Neuronal stem cell (in vitro differentiated cells): ENCODE measurements around the gene FN3K.

Experiments
- DNase-seq: peaks from one replicate; pipeline ENCODE4 v3.0.0-alpha.2; 2013; ENCODE audit warnings: low spot score
- H2AFZ ChIP-seq: one replicate; pipeline ENCODE4 v1.6.1; 2013; ENCODE audit warnings: mild to moderate bottlenecking, low read length, inconsistent platforms
- H2AK5ac ChIP-seq: 2 replicates; pipeline ENCODE4 v1.6.1; 2013; ENCODE audit warnings: low read depth, mild to moderate bottlenecking, inconsistent platforms, low read length, moderate library complexity, mixed read lengths
- H2BK120ac ChIP-seq: 2 replicates; pipeline ENCODE4 v1.6.1; 2013; ENCODE audit warnings: low read depth, mild to moderate bottlenecking, inconsistent platforms, low read length, moderate library complexity, mixed read lengths
- H2BK12ac ChIP-seq: one replicate; pipeline ENCODE4 v1.6.1; 2013; ENCODE audit warnings: low read length, inconsistent platforms
- H2BK15ac ChIP-seq: 2 replicates; pipeline ENCODE4 v1.6.1; 2013; ENCODE audit warnings: mild to moderate bottlenecking, low read length, inconsistent platforms, mixed read lengths
- H2BK5ac ChIP-seq: one replicate; pipeline ENCODE4 v1.6.1; 2013; ENCODE audit warnings: inconsistent platforms, mild to moderate bottlenecking, low read length, moderate library complexity
- H3K14ac ChIP-seq: one replicate; pipeline ENCODE4 v1.6.1; 2013; ENCODE audit warnings: low read length, inconsistent platforms
- H3K18ac ChIP-seq: 2 replicates; pipeline ENCODE4 v1.6.1; 2013; ENCODE audit warnings: low read length, inconsistent platforms
- H3K23ac ChIP-seq: 2 replicates; pipeline ENCODE4 v1.6.1; 2013; ENCODE audit warnings: low read depth, mild to moderate bottlenecking, mixed read lengths, low read length, inconsistent platforms; ENCODE audit not compliant: poor library complexity
- H3K27ac ChIP-seq: replicated peaks from 3 replicates; pipeline ENCODE4 v1.5.1; 2013; ENCODE audit warnings: low read length, inconsistent platforms
- H3K27me3 ChIP-seq, 3 experiments: 2 replicates each; pipeline ENCODE4 v1.6.1; 2013; ENCODE audit warnings: low read length in 3 of 3, mild to moderate bottlenecking in 2 of 3, inconsistent platforms in 1 of 3, low read depth in 1 of 3, mixed read lengths in 1 of 3, moderate library complexity in 1 of 3; ENCODE audit not compliant: control insufficient read depth in 3 of 3, insufficient read depth in 3 of 3
- H3K36me3 ChIP-seq, 2 donors: replicated peaks in 1 of 2; 2 replicates each; pipeline ENCODE4 v1.6.1; 2013; ENCODE audit warnings: low read length in 2 of 2; ENCODE audit not compliant: control insufficient read depth in 2 of 2, insufficient read depth in 2 of 2
- H3K4ac ChIP-seq: 2 replicates; pipeline ENCODE4 v1.6.1; 2013; ENCODE audit warnings: inconsistent platforms, mild to moderate bottlenecking, low read length, moderate library complexity
- H3K4me1 ChIP-seq, 2 donors: 1 replicate in 1 of 2; 2 replicates in 1 of 2; pipeline ENCODE4 v1.6.1; 2013; ENCODE audit warnings: low read length in 2 of 2, low read depth in 1 of 2; ENCODE audit not compliant: control insufficient read depth in 2 of 2, insufficient read depth in 1 of 2
- H3K4me2 ChIP-seq: one replicate; pipeline ENCODE4 v1.6.1; 2013; ENCODE audit warnings: mild to moderate bottlenecking, low read length, inconsistent platforms; ENCODE audit not compliant: insufficient read depth, poor library complexity, severe bottlenecking
- H3K4me3 ChIP-seq, 2 donors: 2 replicates each; pipeline ENCODE4 v1.5.1; 2013; ENCODE audit warnings: low read length in 2 of 2, mild to moderate bottlenecking in 2 of 2, inconsistent platforms in 1 of 2, moderate library complexity in 1 of 2
- H3K79me1 ChIP-seq: one replicate; pipeline ENCODE4 v1.6.1; 2013; ENCODE audit warnings: low read depth, mild to moderate bottlenecking, inconsistent platforms, low read length, moderate library complexity
- H3K9ac ChIP-seq: one replicate; pipeline ENCODE4 v1.6.1; 2013; ENCODE audit warnings: mild to moderate bottlenecking, low read depth, low read length, inconsistent platforms; ENCODE audit not compliant: poor library complexity
- H3K9me3 ChIP-seq, 2 donors: replicated peaks in 1 of 2; 2 replicates each; pipeline versions ENCODE3 to v1.6.1; 2013; ENCODE audit warnings: low read length in 2 of 2, mild to moderate bottlenecking in 2 of 2, inconsistent platforms in 1 of 2, low read depth in 1 of 2, mixed read lengths in 1 of 2, moderate library complexity in 1 of 2; ENCODE audit not compliant: control insufficient read depth in 2 of 2, insufficient read depth in 1 of 2
- H4K8ac ChIP-seq: one replicate; pipeline ENCODE4 v1.6.1; 2013; ENCODE audit warnings: low read depth, mild to moderate bottlenecking, inconsistent platforms, low read length, moderate library complexity
- H4K91ac ChIP-seq: one replicate; pipeline ENCODE4 v1.6.1; 2013; ENCODE audit warnings: low read length, low read depth, mild to moderate bottlenecking, inconsistent platforms; ENCODE audit not compliant: poor library complexity
- WGBS, 2 donors: extraction: QIAGEN DNeasy Blood & Tissue Kit; methylation state at CpG; one replicate each; pipeline ENCODE4 v1.1.7; 2013; ENCODE audit warnings: missing lambda C conversion rate in 2 of 2, mixed read lengths in 1 of 2; ENCODE audit not compliant: insufficient read length in 2 of 2, insufficient replicate concordance in 1 of 2; ENCODE audit errors: extremely low coverage in 2 of 2; 5-methylcytosine and 5-hydroxymethylcytosine counted together

FN3K gene

DNA sequence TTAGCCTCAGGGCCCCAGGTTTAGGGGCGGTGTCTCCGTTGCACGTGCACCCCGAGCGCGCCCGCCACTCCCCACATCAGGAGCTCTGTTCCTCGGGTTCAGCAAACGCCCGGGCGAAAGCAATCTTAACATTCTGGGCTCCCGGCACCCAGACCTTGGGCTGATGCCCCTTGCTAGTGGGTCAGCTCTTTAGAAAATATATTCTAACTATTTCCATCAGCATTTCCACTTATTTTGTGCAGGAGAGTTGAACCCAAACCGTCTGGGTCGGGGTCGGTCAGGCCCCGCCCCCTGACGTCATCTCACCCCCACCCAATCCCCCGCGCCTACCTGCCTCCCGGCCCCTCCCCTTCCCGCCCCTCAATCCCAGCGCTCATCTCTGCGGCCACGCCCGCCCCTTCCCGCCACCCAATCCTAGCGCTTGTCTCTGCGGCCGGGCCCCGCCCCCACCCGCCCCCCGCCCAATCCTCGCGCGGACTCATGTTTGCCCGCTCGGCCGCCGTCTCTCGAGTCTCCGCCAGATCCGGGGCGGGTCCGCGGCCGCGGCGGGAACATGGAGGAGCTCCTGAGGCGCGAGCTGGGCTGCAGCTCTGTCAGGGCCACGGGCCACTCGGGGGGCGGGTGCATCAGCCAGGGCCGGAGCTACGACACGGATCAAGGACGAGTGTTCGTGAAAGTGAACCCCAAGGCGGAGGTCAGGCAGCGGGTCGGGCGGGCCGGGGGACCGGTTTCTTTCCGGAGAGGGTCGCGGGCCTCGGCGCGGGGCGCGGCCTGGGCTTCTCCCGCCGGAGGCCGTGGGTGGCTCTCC lies 19.0 kb upstream of the FN3K start, which contains the start of gene FN3KRP:
Gene FN3KRP (plus strand): TSS at position 504 of the 808 bp plus-strand sequence. CDS start 50 bp downstream, at position 554.
- peak; percentile 93 for DNase-seq
- H2AFZ ChIP-seq = peak within 1 kb of the TSS; percentile 99
- peak within 1 kb of the TSS; percentile 93 for H3K9ac ChIP-seq
- no peak within 1 kb of the TSS for H2BK120ac ChIP-seq
- peak within 1 kb of the TSS; percentile 89 for H3K18ac ChIP-seq
- H3K23ac ChIP-seq = peak within 1 kb of the TSS; percentile 80
- peaks cover 0 to 3% (median 0%) of the 10 kb centered on the region in 3 experiments for H3K27me3 ChIP-seq
- peak within 1 kb of the TSS; percentile 71 for H3K14ac ChIP-seq
- H3K4me1 ChIP-seq = peaks cover 5 to 9% of the 10 kb centered on the region in 2 donors
- peaks cover 3% of the 10 kb centered on the region for H3K79me1 ChIP-seq
- H3K4me2 ChIP-seq = peak within 1 kb of the TSS; percentile 89
- H2BK12ac ChIP-seq = no peak within 1 kb of the TSS
- H3K27ac ChIP-seq = no peak within 1 kb of the TSS
- no peak within 1 kb of the TSS for H4K8ac ChIP-seq
- no peak within 1 kb of the TSS for H4K91ac ChIP-seq
- peak within 1 kb of the TSS; percentile 37 for H2BK15ac ChIP-seq
- no CpG with 5 or more reads among the region's 75 CpGs for WGBS, 2 donors
- peaks cover 6 to 30% of the 10 kb centered on the region in 2 donors for H3K36me3 ChIP-seq
- H3K9me3 ChIP-seq = peaks cover 0 to 5% of the 10 kb centered on the region in 2 donors
- peak within 1 kb of the TSS; percentile 39 for H2BK5ac ChIP-seq
- peak within 1 kb of the TSS; percentile 89 to 99 for H3K4me3 ChIP-seq
- H3K4ac ChIP-seq = no peak within 1 kb of the TSS
- no peak within 1 kb of the TSS for H2AK5ac ChIP-seq

DNA sequence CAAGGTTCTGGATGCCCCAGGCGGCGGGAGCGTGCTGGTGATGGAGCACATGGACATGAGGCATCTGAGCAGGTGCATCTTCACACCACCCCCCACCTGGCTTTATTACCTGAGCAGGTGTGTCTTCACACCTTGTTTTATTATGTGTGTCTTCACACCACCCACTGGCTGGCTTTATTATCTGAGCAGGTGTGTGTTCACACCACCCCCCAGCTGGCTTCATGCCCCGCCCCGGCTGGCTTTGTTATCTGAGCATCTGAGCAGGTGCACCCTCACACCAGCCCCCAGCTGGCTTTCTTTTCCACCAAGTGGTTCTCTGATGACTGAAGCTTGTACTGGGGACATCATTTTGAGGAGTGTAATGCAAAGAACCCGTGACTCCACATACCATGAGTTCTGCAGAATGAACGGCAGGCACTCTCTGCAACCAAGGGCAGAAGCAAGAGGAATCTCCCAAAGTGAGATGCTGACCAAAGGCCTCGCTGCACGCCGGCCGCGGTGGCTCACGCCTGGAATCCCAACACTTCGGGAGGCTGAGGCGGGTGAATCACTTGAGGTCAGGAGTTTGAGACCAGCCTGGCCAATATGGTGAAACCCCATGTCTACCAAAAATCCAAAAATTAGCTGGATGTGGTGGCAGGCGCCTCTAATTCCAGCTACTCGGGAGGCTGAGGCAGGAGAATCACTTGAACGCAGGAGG lies 16.3 kb upstream of the FN3K start:
- Histone ChIP-seq H4K8ac (no peak overlapping the region), H3K4me2 (no peak overlapping the region), H3K27me3 (no peaks in the 10 kb centered on the region), H3K14ac (no peak overlapping the region), H2BK120ac (no peak overlapping the region), H3K9me3 (peaks cover 0 to 2% of the 10 kb centered on the region in 2 donors), H3K4me3 (no peak overlapping the region), H2AFZ (no peak overlapping the region), H3K4ac (no peak overlapping the region), H2AK5ac (no peak overlapping the region), H4K91ac (no peak overlapping the region), H3K27ac (no peak overlapping the region), H2BK12ac (no peak overlapping the region), H3K36me3 (peaks cover 16 to 48% of the 10 kb centered on the region in 2 donors), H2BK15ac (no peak overlapping the region), H3K9ac (no peak overlapping the region), H2BK5ac (no peak overlapping the region), H3K4me1 (peaks cover 5 to 9% of the 10 kb centered on the region in 2 donors), H3K79me1 (peaks cover 7% of the 10 kb centered on the region), H3K23ac (no peak overlapping the region), H3K18ac (no peak overlapping the region)
- WGBS, 2 donors = no CpG with 5 or more reads among the region's 18 CpGs
- no peak for DNase-seq

DNA sequence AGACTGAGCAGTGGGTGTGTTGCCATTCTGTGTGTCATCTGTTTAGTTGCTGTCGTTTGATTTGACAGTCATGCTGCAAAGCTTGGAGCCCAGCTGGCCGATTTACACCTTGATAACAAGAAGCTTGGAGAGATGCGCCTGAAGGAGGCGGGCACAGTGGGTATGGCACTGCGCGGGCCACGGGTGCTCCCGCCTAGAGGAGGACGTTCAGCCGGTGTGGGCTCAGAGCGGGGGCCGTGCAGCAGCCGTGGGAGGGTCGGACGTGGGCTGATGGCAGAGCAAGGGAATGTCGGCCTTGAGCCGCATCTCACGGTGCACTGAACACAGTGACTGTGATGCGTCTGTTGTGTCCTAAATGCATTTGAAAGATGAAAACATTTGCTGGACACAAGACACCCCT lies 15.2 kb upstream of the FN3K start:
- Histone ChIP-seq H2AK5ac (no peak overlapping the region), H2BK15ac (no peak overlapping the region), H2BK5ac (no peak overlapping the region), H3K18ac (no peak overlapping the region), H3K27me3 (no peaks in the 10 kb centered on the region), H3K9ac (no peak overlapping the region), H3K36me3 (peaks cover 16 to 49% of the 10 kb centered on the region in 2 donors), H3K9me3 (peaks cover 0 to 2% of the 10 kb centered on the region in 2 donors), H2BK12ac (no peak overlapping the region), H2AFZ (no peak overlapping the region), H3K4ac (no peak overlapping the region), H2BK120ac (no peak overlapping the region), H3K14ac (no peak overlapping the region), H3K79me1 (peaks cover 7% of the 10 kb centered on the region), H3K27ac (no peak overlapping the region), H4K91ac (no peak overlapping the region), H3K23ac (no peak overlapping the region), H3K4me3 (no peak overlapping the region), H3K4me1 (peaks cover 5 to 9% of the 10 kb centered on the region in 2 donors), H3K4me2 (no peak overlapping the region), H4K8ac (no peak overlapping the region)
- DNase-seq = no peak
- WGBS, 2 donors = no CpG with 5 or more reads among the region's 19 CpGs
